NCI-H1436 (cell line): Measurements from ENCODE around the gene C2orf42.
"Not testable (repeated sequence)": the region's sequence is repeated elsewhere in the genome, so short reads cannot be mapped to it uniquely, and the experiment has no call there.

Source experiments
- DNase-seq: peaks from one replicate; lab custom pipeline; 2025; lab: John Stamatoyannopoulos, UW

C2orf42 gene

GRCh38 chr2:70102323-70102905, 88.4 kb downstream of the C2orf42 start:
- DNase-seq = not testable (repeated sequence)

GRCh38 chr2:70101686-70102085, 89.1 kb downstream of the C2orf42 start:
- not testable (repeated sequence) for DNase-seq

GRCh38 chr2:70101174-70101573, 89.6 kb downstream of the C2orf42 start:
- DNase-seq = no peak
